GM21360 (cell line): Measurements from ENCODE around the gene SNTG2.
A peak's percentile ranks its signal among the peaks of the same experiment; 100 is the strongest.
"Not testable (repeated sequence)": the region's sequence is repeated elsewhere in the genome, so short reads cannot be mapped to it uniquely, and the experiment has no call there.

Experiments used
- ATAC-seq: cut with Tn5 transposase; IDR thresholded peaks from one replicate; pipeline ENCODE4 v1.9.1; 2021; ENCODE audit warnings: mild to moderate bottlenecking, moderate library complexity; ENCODE audit not compliant: unreplicated experiment

Gene SNTG2

DNA sequence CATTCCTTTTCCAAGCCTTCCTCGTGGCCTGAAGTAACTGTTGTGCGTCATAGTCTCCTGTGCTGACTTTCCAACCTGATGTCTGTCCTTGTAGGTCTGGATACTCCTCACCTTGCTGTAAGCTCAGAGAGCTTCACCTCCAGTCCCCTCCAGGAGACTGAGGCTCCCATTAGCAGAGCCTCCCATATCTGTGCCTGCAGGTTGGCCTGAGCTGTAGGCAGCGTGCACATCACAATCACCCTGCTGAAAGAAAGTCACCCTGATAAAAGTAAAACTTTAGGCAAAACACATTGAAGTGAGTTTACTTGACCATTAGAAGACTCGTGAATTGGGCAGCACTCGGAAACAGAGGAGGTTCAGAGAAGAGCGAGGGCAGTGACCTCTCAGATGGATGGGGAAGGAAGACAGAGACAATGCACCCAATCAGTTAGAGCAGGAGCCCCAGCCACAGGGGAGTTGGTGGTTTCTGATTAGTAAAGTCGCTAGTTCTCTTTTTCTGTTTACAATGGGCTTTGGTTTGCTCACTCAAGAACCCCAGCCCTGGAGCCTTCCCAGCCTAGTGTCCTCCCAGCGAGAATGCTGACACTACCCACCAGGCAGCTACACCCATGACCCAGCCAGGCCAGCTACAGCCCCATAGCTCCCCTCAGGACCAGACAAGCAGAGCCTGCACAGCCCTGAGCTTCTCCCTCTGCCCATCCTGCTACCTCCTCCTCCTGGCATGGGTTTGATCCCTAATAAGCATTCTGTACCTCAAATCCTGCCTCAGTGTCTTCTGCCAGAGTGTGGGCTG lies 450.5 kb downstream of the SNTG2 start:
- ATAC-seq, result peak; percentile 66

DNA sequence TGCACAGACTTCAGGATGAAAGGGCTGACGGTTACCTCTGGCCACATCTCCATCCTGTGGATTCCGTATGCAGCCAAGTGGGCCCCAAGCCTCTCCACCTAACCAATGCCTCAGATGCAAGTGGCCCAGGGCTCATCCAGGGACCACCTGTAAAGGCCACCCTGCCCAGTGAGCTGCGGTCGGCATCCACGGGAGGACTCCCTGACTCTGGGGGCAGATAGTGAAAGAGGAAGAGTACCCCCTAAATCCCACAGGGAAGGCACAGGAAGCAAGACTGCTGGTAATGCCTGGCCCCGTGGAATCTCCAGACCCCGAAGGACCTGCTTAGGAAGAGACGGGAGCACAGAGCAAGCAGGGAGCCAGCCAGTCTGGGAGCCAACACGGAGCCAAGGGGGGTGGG lies 451.4 kb downstream of the SNTG2 start:
- ATAC-seq, result no peak

DNA sequence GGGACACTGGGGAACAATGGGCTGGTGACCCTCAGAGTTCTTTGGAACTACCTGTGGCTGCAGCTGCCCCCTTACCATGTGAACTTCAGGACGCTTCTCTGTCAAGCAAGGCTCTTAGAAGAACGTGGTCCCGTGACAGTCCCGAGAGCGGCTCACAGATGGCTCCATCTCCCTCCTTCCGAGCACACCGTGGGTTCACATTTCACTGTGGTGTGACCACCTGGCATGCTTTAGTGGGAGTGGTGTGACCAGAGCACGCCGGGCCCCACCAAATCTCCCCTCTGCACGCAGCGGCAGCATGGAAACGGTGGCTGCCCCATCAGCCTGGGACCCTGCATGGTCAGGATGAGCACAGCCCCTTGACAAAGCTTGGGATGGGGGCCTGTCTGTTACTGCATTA lies 452.9 kb downstream of the SNTG2 start:
- no peak for ATAC-seq

DNA sequence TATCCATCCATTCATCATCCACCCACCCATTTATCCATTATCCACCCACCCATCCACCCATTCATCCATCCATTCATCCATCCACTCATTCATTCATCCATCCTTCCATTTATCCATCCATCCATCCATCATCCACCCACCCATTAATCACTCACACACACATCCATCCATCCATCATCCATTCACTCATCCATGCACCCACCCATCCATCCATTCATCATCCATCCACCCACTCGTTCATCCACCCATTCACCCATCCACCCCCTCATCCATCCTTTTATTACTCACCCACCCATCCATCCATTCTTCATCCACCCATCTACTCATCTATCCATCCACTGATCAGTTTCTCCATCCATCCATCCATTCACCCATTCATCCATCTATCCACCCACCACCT lies 454.5 kb downstream of the SNTG2 start:
- ATAC-seq, result no peak

DNA sequence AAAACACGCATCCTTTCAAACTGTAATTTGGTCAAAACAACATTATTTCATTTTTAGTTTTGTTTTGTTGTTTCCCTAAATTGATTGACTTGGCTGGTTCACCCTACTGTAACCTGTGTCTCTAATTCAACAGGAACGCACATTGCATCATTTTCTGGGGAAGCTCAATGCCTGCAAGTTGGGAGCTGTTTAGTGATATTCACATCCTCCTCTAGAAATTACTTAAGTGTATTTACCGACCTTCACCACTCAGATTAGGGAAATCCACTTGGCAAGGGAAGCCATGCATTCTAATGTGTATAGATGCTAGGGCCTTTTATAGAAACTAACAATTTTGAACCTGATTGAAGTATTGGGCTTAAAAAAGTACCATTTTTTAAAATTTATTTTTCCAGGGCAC lies 455.3 kb downstream of the SNTG2 start:
- no peak for ATAC-seq

DNA sequence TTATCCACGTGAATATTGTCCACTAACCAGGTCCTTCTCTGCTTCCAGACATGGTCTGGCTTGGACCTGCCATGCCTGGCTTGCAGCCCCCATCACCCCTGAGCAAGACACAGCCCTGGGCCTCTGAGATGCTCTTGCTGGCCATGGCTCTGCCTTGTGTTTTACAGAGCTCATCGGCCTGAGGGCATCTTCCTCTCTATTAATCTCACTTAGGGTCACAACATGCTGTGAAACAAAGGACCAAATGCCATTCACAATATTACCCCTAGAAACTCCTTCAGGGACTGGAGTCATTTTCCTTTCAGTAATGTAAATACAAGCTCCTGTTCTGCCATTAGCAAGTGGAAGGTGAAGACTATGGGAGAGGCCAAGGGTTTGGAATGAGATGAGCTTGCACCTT lies 455.8 kb downstream of the SNTG2 start:
- ATAC-seq, result no peak

DNA sequence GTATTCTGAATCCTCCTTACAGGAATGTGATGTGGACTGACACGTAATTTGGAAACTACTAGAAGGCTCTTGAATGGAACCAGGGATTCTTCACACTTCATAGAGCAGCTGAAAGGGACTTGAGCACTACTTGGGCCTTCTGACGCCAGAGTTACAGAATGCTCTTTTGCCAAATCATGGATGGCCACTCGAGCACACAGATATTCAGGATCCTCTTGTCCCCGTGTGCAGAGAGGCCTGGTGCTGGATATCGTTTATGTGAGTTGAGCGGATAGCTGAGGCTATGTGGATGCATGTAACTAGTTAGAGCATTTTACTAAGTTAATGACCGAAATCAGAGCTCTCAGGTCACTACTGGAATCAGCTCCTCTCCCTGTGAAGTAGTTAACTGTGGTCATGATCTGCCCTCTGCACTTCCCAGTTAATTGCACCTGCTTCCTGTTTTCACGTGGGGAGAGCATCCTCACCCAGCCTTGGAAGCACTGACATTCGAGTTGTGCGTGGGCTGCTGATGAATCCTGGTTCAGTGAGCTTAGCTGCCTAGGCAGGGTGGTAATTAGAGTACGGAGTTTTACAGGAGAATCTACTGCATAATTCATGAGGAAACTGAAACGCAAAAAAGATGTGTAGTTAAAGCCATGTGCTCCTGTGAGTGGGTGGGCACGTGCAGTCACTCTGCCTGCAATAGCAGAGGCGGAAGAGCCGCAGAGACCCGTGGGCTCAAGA lies 457.5 kb downstream of the SNTG2 start:
- no peak for ATAC-seq

DNA sequence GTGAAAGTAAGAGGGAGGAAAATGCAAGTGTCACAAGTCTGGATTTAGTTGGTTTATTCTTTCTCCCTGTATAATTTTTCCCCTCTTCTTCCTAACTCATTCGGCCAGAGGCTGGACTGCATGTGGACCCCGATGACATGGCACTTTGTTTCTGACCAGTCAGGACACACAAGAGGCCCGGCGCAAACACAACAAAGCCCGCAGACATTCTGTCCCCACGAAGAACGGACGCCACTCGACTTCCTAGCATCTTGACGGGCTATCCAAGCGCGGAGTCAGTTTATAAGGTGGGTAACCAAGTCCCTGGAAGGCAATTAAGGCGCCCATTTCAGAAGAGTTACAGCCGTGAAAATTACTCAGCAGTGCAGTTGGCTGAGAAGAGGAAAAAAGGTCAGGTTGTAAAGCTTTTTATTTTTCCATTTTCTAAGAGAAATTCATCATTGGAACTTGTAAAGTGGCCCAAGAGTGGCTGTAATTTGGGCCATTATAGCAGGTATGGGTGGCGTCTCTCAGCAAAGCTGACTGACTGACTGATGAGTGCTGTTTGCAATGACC lies 462.6 kb downstream of the SNTG2 start, which contains the start of gene TPO:
Gene TPO (plus strand): TSS at position 308 of the 555 bp plus-strand sequence. CDS start 946 bp downstream, outside the sequence.
- no peak for ATAC-seq

DNA sequence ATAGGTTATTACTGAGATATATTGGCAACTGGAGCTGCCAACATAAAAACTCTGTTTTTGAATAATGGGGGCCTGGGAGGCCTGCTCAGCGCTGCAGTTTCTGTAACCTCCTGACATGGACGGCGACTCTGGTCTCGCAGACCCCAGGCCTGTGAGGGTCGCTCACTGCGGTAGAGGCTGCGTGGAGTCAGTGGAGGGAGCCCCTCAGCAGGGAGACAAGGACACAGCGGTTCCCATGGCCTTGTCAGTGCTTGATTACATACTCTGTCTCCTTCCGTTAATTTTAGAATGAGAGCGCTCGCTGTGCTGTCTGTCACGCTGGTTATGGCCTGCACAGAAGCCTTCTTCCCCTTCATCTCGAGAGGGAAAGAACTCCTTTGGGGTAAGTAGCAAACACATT lies 463.5 kb downstream of the SNTG2 start:
- ATAC-seq, result no peak

DNA sequence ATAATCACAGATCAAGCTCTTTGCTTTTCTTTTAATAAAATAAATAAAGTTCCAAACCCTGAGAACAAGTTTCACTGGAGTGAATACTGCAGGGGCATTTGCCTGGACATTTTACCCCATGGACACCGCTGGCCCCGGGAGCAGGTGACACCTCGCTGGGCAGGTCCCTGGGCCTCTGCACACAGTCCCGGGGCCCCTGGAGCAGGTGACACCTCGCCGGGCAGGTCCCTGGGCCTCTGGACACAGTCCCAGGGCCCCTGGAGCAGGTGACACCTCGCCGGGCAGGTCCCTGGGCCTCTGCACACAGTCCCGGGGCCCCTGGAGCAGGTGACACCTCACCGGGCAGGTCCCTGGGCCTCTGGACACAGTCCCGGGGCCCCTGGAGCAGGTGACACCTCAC lies 464.3 kb downstream of the SNTG2 start:
- not testable (repeated sequence) for ATAC-seq

DNA sequence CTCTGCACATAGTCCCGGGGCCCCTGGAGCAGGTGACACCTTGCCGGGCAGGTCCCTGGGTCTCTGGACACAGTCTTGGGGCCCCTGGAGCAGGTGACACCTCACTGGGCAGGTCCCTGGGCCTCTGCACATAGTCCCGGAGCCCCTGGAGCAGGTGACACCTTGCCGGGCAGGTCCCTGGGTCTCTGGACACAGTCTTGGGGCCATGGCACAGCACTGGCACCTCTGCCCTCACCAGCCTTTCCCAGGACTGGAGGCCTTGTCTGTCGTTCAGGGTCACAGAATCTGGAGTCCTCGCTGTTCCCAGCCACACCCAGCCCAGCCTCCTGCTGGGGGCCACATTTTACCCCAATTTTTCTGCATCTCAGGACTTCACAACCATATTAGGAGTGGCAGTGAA lies 464.9 kb downstream of the SNTG2 start:
- ATAC-seq, result no peak
